ENCODE measurements around the gene ORC5.

- no peak for TF ChIP-seq POLR2AphosphoS5 (IDR thresholded peaks at IDR 0.05; ENCODE audit: borderline replicate concordance, low read depth, low read length)
- TF ChIP-seq FOXP2 (optimal IDR thresholded peaks at IDR 0.05; ENCODE audit: control extremely low read depth, extremely low read length, insufficient read depth) = no peak
Measured at GRCh38 chr7:104240401-104240800, 32.6 kb upstream of the ORC5 start.

All from SK-N-MC (cell line).